ENCODE measurements around the gene MAP2K7.

MAP2K7 gene

GRCh38 chr19:7916103-7916954 is 12.7 kb downstream of the MAP2K7 start:
- CTCF ChIA-PET = interaction anchor here (0.5 to 2.5 kb wide), 9 partner anchors 10 to 253 kb away, joined by 3 to 21 read pairs (median 3); partner anchors contain the start of genes CTXN1 and MAP2K7
- POLR2A ChIA-PET = interaction anchor here (0.9 to 1.8 kb wide), 5 partner anchors 9 to 47 kb away, joined by 3 to 12 read pairs (median 8); partner anchors contain the start of genes LRRC8E, MAP2K7 and TIMM44
- peaks cover 3% of the 10 kb centered on the region; the same call in 1 of the 2 replicates for H3K4me1 ChIP-seq (ENCODE audit: control insufficient read depth, insufficient read depth, low read length)
- peak; percentile 33 for TF ChIP-seq ZBTB26 (tag by site-specific recombination; optimal IDR thresholded peaks at IDR 0.05)
- TF ChIP-seq ZNF561 (tag by site-specific recombination; IDR thresholded peaks at IDR 0.05; ENCODE audit: borderline replicate concordance) = peak; percentile 87; the same call in 1 of the 2 replicates
- TF ChIP-seq CTCF (tag by site-specific recombination; IDR thresholded peaks at IDR 0.05) = 0 out of 2 replicates have a peak, but pooled peaks have one; percentile 21
- TF ChIP-seq ZNF660 (tag by site-specific recombination; IDR thresholded peaks at IDR 0.05) = 0 out of 2 replicates have a peak, but pooled peaks have one; percentile 40
- peak; percentile 66; the same call in 1 of the 2 replicates for TF ChIP-seq ZNF692 (tag by site-specific recombination; IDR thresholded peaks at IDR 0.05)
- no peak for TF ChIP-seq ZNF211 (tag by site-specific recombination; IDR thresholded peaks at IDR 0.05; ENCODE audit: low read depth)
- TF ChIP-seq ZFP69B (tag by site-specific recombination; IDR thresholded peaks at IDR 0.05) = 0 out of 2 replicates have a peak, but pooled peaks have one; percentile 12
- no peak for TF ChIP-seq ZNF366 (tag by site-specific recombination; conservative IDR thresholded peaks at IDR 0.05)
- TF ChIP-seq TSHZ1 (tag by site-specific recombination; IDR thresholded peaks at IDR 0.05; ENCODE audit: borderline replicate concordance) = no peak
- TF ChIP-seq ZBTB44 (tag by site-specific recombination; IDR thresholded peaks at IDR 0.05) = peak; percentile 98
- 0 out of 2 replicates have a peak, but pooled peaks have one; percentile 59 for TF ChIP-seq KLF8 (tag by site-specific recombination; IDR thresholded peaks at IDR 0.05)
- TF ChIP-seq SP2 (tag by site-specific recombination; IDR thresholded peaks at IDR 0.05) = peak; percentile 46
- peak; percentile 46; the same call in 1 of the 2 replicates for TF ChIP-seq BCL11B (tag by site-specific recombination; IDR thresholded peaks at IDR 0.05; ENCODE audit: low read depth)
- TF ChIP-seq ZNF76 (tag by site-specific recombination; IDR thresholded peaks at IDR 0.05; ENCODE audit: borderline replicate concordance, low read depth) = peak; percentile 36; the same call in 1 of the 2 replicates
- TF ChIP-seq GLIS2 (tag by site-specific recombination; IDR thresholded peaks at IDR 0.05) = peak; percentile 58
- TF ChIP-seq ZNF830 (tag by site-specific recombination; IDR thresholded peaks at IDR 0.05; ENCODE audit: low read depth) = no peak
- peak; percentile 18 for TF ChIP-seq PATZ1 (tag by site-specific recombination; IDR thresholded peaks at IDR 0.05)
- 0 out of 2 replicates have a peak, but pooled peaks have one; percentile 14 for TF ChIP-seq ZNF398 (tag by site-specific recombination; IDR thresholded peaks at IDR 0.05)
- TF ChIP-seq ZNF677 (tag by site-specific recombination; IDR thresholded peaks at IDR 0.05) = 0 out of 2 replicates have a peak, but pooled peaks have one; percentile 13
- TF ChIP-seq ZBTB48 (tag by site-specific recombination; IDR thresholded peaks at IDR 0.05) = peak; percentile 48

More at GRCh38 chr19:7916103-7916954, 12.7 kb downstream of the MAP2K7 start:
- Histone ChIP-seq H3K36me3 (ENCODE audit: control insufficient read depth in 2 of 2, insufficient read depth in 1 of 2, low read length in 2 of 2) (peaks cover 0 to 13% of the 10 kb centered on the region in 2 experiments; a peak in 2 of 3 replicates), H3K9me3 (ENCODE audit: control insufficient read depth, insufficient read depth, low read depth, low read length) (no peaks in the 10 kb centered on the region), H3K27ac (ENCODE audit: extremely low read depth, low read depth, low read length) (no peak overlapping the region), H3K4me3 (ENCODE audit: low read depth, low read length) (peak overlapping the region; percentile 11)

All from HEK293 (cell line).